B cell (primary cell): ENCODE results near the gene AQP5. TPM values are rescaled to one million over a fixed set of nuclear protein-coding genes. Genes with fewer than 3 reads are reported as not detected.
A peak's percentile ranks its signal among the peaks of the same experiment; 100 is the strongest.

Experiments
- ATAC-seq: fragments of 200-7000 bp; cut with Tn5 transposase; one replicate; pipeline ENCODE4 v1.10.0; 2021; ENCODE audit warnings: low read depth, mild to moderate bottlenecking, moderate number of reproducible peaks, moderate library complexity
- CTCF ChIA-PET: fragments of 350-600 bp; sonication (Branson Sonifier 250); formaldehyde crosslinking; loops from one replicate; lab custom pipeline; 2021; ENCODE audit warnings: antibody characterized with exemption, inconsistent platforms; lab: Charles Lee
- POLR2A ChIA-PET: fragments of 350-600 bp; sonication (Branson Sonifier 250); formaldehyde crosslinking; loops from one replicate; lab custom pipeline; 2021; ENCODE audit warnings: antibody characterized with exemption; lab: Charles Lee
- DNase-seq: peaks from one replicate; pipeline ENCODE4 v3.0.0; 2013
- H2AFZ ChIP-seq: 2 replicates; pipeline ENCODE4 v1.6.1; 2012; ENCODE audit warnings: mild to moderate bottlenecking, low read depth, low read length; ENCODE audit not compliant: insufficient read depth, poor library complexity, severe bottlenecking
- H3K27ac ChIP-seq, 2 donors: 1 replicate in 1 of 2; 2 replicates in 1 of 2; pipeline ENCODE4 v1.5.1; 2012 to 2013; ENCODE audit warnings: low read length in 2 of 2, mild to moderate bottlenecking in 2 of 2, moderate library complexity in 1 of 2
- H3K27me3 ChIP-seq, 4 experiments: fragments of 200-600 bp in 1 of 4; sonication (generic) in 1 of 4; replicated peaks in 1 of 4; 1 replicate in 2 of 4; 2 replicates in 2 of 4; pipeline versions ENCODE4 v1.6.1 to v1.7.0; 2013 to 2016; ENCODE audit warnings: low read length in 3 of 4, mild to moderate bottlenecking in 2 of 4, mixed read lengths in 1 of 4, moderate library complexity in 1 of 4; ENCODE audit not compliant: insufficient read depth in 4 of 4, control insufficient read depth in 3 of 4; ENCODE audit errors: control extremely low read depth in 1 of 4
- H3K36me3 ChIP-seq, 2 experiments: replicated peaks in 1 of 2; 1 replicate in 1 of 2; 2 replicates in 1 of 2; pipeline versions ENCODE4 v1.6.1 to v1.7.1; 2013; ENCODE audit warnings: low read length in 1 of 2; ENCODE audit not compliant: insufficient read depth in 2 of 2, control insufficient read depth in 1 of 2; ENCODE audit errors: control extremely low read depth in 1 of 2, extremely low read depth in 1 of 2
- H3K4me1 ChIP-seq, 2 donors: fragments of 200-600 bp in 1 of 2; sonication (generic) in 1 of 2; 1 replicate in 1 of 2; 2 replicates in 1 of 2; pipeline versions ENCODE4 v1.5.1 to v1.6.1; 2013 to 2017; ENCODE audit warnings: low read length in 2 of 2; ENCODE audit not compliant: control insufficient read depth in 2 of 2, insufficient read depth in 2 of 2
- H3K4me2 ChIP-seq: replicated peaks from 2 replicates; pipeline ENCODE3; 2012; ENCODE audit warnings: mild to moderate bottlenecking, low read depth, low read length; ENCODE audit not compliant: poor library complexity, severe bottlenecking
- H3K4me3 ChIP-seq, 5 experiments: fragments of 200-600 bp in 1 of 5; sonication (generic) in 1 of 5; 1 replicate in 3 of 5; 2 replicates in 2 of 5; pipeline versions ENCODE4 v1.5.1 to v1.7.0; 2011 to 2016; ENCODE audit warnings: low read length in 4 of 5, mild to moderate bottlenecking in 4 of 5, low read depth in 2 of 5, control low read depth in 1 of 5, moderate library complexity in 1 of 5; ENCODE audit not compliant: insufficient read depth in 1 of 5; ENCODE audit errors: control extremely low read depth in 1 of 5, extremely low read depth in 1 of 5
- H3K79me2 ChIP-seq: fragments of 200-600 bp; sonication (generic); one replicate; pipeline ENCODE4 v1.6.0; 2016; ENCODE audit warnings: low read length; ENCODE audit not compliant: control insufficient read depth, insufficient read depth
- H3K9ac ChIP-seq: fragments of 200-600 bp; sonication (generic); 2 replicates; pipeline ENCODE4 v1.6.1; 2017; ENCODE audit warnings: mild to moderate bottlenecking, low read length, moderate library complexity
- H3K9me3 ChIP-seq, 3 donors: one replicate each; pipeline versions ENCODE4 v1.6.1 to v1.7.1; 2013; ENCODE audit warnings: low read length in 2 of 3; ENCODE audit not compliant: control insufficient read depth in 2 of 3, insufficient read depth in 1 of 3; ENCODE audit errors: control extremely low read depth in 1 of 3
- H4K20me1 ChIP-seq: 2 replicates; pipeline ENCODE4 v1.6.0; 2012; ENCODE audit warnings: mild to moderate bottlenecking, low read length; ENCODE audit not compliant: insufficient read depth, control insufficient read depth, poor library complexity, severe bottlenecking
- H3K27ac Mint-ChIP-seq: one replicate; pipeline ENCODE4 v1.8.0; 2021; ENCODE audit warnings: mixed read lengths
- H3K27me3 Mint-ChIP-seq: one replicate; pipeline ENCODE4 v1.8.0; 2021; ENCODE audit warnings: mixed read lengths
- H3K4me1 Mint-ChIP-seq: one replicate; pipeline ENCODE4 v1.8.0; 2021; ENCODE audit warnings: mixed read lengths
- H3K4me3 Mint-ChIP-seq: one replicate; pipeline ENCODE4 v1.8.0; 2021; ENCODE audit warnings: mixed read lengths
- H3K9me3 Mint-ChIP-seq: one replicate; pipeline ENCODE4 v1.8.0; 2022; ENCODE audit warnings: mixed read lengths; ENCODE audit not compliant: insufficient read depth
- EZH2 ChIP-seq: IDR thresholded peaks from 2 replicates; pipeline ENCODE4 v1.6.1; 2012; ENCODE audit warnings: borderline replicate concordance, low read depth, mild to moderate bottlenecking, moderate library complexity, low read length; ENCODE audit not compliant: insufficient read depth, poor library complexity, severe bottlenecking
- WGBS: methylation state at CpG from one replicate; pipeline ENCODE4 v1.1.5; 2013; ENCODE audit warnings: missing lambda C conversion rate; ENCODE audit not compliant: insufficient coverage; 5-methylcytosine and 5-hydroxymethylcytosine counted together
- intact Hi-C: fragments of 100-400 bp; cut with micrococcal nuclease; formaldehyde crosslinking; loops from one replicate; pipeline ENCODE4 v1.10.0; 2022
- polyA plus RNA-seq: library from polyadenylated mRNA; depleted of rRNA; stranded (reverse); fragments of >200 nt; gene quantifications from 2 replicates; pipeline ENCODE4 v1.2.3, GENCODE V29; 2012
- total RNA-seq, 2 donors: library from RNA; stranded (reverse); fragments of 120-200 nt in 1 of 2; gene quantifications; 1 replicate in 1 of 2; 2 replicates in 1 of 2; pipeline versions ENCODE4 v1.2.3 to v1.2.4, GENCODE V29; 2013 to 2022
- TF ChIP-seq, protein P1 (sequence below): fragments of 200-600 bp; IDR thresholded peaks from one replicate; pipeline ENCODE4 v1.8.0; 2022; ENCODE audit warnings: antibody characterized with exemption, mild to moderate bottlenecking

The AQP5 gene
- total and polyA plus RNA-seq, 2 donors (not counting 1 experiment from before 2014, with no cell fraction given) = not detected

DNA sequence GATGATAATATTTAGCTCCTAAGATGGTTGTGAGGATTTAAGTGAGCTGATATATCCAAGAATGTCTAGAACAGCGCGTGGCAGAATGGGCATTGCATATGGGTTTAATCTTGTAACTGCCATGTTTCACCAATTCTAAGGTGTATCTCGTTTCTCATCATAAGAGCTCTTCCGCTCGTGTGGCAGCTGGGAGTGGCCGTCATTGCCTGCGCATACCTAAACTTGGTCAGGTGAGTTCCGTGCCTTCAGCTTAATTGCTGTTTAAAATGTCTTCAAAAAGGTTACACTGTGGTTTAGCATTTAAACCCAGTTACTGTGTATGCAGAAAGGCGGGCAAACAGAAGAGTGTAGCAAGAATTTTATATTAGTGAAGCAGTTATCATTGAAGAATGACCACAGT is 15.6 kb upstream of the AQP5 start:
- Mint-ChIP-seq H3K9me3 (no peaks in the 10 kb centered on the region), H3K27ac (no peak overlapping the region), H3K4me3 (no peak overlapping the region), H3K27me3 (peaks cover 9% of the 10 kb centered on the region), H3K4me1 (peaks cover 15% of the 10 kb centered on the region)
- POLR2A ChIA-PET = no interaction called here
- Histone ChIP-seq H3K4me1 (peaks cover 0 to 8% of the 10 kb centered on the region in 2 donors), H3K27ac (no peak overlapping the region), H3K9ac (no peak overlapping the region), H3K4me2 (no peak overlapping the region), H3K4me3 (no peak overlapping the region), H3K9me3 (no peaks in the 10 kb centered on the region), H2AFZ (peak overlapping the region; percentile 75), H3K79me2 (no peaks in the 10 kb centered on the region), H3K27me3 (peaks cover 0 to 9% (median 4%) of the 10 kb centered on the region in 4 experiments), H3K36me3 (no peaks in the 10 kb centered on the region), H4K20me1 (no peaks in the 10 kb centered on the region)
- CTCF ChIA-PET = interaction anchor here (0.6 to 2.6 kb wide), 16 partner anchors 9 to 1439 kb away, joined by 3 to 21 read pairs (median 6); partner anchors contain the start of genes AQP5 and SMARCD1
- 82% methylated on average over 6 of the region's 9 CpGs for WGBS
- no peak for DNase-seq
- ATAC-seq = no peak
- TF ChIP-seq, protein P1, sequence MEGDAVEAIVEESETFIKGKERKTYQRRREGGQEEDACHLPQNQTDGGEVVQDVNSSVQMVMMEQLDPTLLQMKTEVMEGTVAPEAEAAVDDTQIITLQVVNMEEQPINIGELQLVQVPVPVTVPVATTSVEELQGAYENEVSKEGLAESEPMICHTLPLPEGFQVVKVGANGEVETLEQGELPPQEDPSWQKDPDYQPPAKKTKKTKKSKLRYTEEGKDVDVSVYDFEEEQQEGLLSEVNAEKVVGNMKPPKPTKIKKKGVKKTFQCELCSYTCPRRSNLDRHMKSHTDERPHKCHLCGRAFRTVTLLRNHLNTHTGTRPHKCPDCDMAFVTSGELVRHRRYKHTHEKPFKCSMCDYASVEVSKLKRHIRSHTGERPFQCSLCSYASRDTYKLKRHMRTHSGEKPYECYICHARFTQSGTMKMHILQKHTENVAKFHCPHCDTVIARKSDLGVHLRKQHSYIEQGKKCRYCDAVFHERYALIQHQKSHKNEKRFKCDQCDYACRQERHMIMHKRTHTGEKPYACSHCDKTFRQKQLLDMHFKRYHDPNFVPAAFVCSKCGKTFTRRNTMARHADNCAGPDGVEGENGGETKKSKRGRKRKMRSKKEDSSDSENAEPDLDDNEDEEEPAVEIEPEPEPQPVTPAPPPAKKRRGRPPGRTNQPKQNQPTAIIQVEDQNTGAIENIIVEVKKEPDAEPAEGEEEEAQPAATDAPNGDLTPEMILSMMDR = no peak
- no peak for TF ChIP-seq EZH2
- intact Hi-C loops = no loop called here

DNA sequence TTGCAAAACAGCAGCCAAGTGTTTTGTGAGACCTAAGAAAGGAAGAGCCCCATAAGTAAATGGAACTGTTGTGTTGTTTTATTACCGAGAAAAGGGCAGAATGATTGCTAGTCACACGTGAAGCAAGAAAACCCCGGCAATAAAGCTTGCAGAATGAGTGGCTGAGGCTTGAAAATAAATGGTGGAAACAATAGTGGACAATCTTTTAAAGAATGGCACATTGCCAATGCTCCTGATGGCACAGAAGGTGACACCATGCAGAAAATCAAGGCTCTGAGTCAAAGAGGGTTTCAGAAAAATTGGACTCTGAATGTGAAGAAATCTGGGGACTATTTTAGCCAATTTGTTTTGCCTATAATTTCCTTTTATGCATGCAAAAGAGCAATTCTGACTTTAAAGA is 15.2 kb upstream of the AQP5 start:
- ATAC-seq (no peak), DNase-seq (no peak)
- no peak overlapping the region for H3K27ac Mint-ChIP-seq
- peaks cover 9% of the 10 kb centered on the region for H3K27me3 Mint-ChIP-seq
- Histone ChIP-seq H3K27ac (no peak overlapping the region), H3K27me3 (peaks cover 0 to 9% (median 4%) of the 10 kb centered on the region in 4 experiments), H3K4me2 (no peak overlapping the region), H3K9me3 (no peaks in the 10 kb centered on the region), H4K20me1 (no peaks in the 10 kb centered on the region), H3K9ac (no peak overlapping the region), H3K4me1 (peaks cover 0 to 8% of the 10 kb centered on the region in 2 donors), H3K79me2 (no peaks in the 10 kb centered on the region), H3K36me3 (no peaks in the 10 kb centered on the region), H3K4me3 (no peak overlapping the region), H2AFZ (no peak overlapping the region)
- no peak overlapping the region for H3K4me3 Mint-ChIP-seq
- WGBS = 96% methylated on average over 3 of the region's 3 CpGs
- H3K4me1 Mint-ChIP-seq = peaks cover 15% of the 10 kb centered on the region
- no peaks in the 10 kb centered on the region for H3K9me3 Mint-ChIP-seq
- intact Hi-C loops = no loop called here
- ChIA-PET POLR2A (no interaction called here), CTCF (interaction anchor here (0.6 to 2.6 kb wide), 12 partner anchors 9 to 1099 kb away, joined by 3 to 21 read pairs (median 6); partner anchors contain the start of gene AQP5)
- TF ChIP-seq, protein P1 = no peak
- TF ChIP-seq EZH2 = no peak
